Mesothelial cell of epicardium (in vitro differentiated cells): ENCODE results near the gene C12orf56. TPM values are rescaled to one million over a fixed set of nuclear protein-coding genes. Genes with fewer than 3 reads are reported as not detected.
"Not testable (repeated sequence)": the region's sequence is repeated elsewhere in the genome, so short reads cannot be mapped to it uniquely, and the experiment has no call there.

Source experiments
- DNase-seq, 2 experiments: peaks; one replicate each; pipeline ENCODE4 v3.0.0; 2021; ENCODE audit warnings: low spot score in 2 of 2; ENCODE audit not compliant: unreplicated experiment in 2 of 2
- H3K27ac Mint-ChIP-seq: 2 replicates; pipeline ENCODE4 v1.8.0; 2021; ENCODE audit warnings: mixed read lengths
- H3K27me3 Mint-ChIP-seq: 2 replicates; pipeline ENCODE4 v1.8.0; 2021; ENCODE audit warnings: low read depth, mixed read lengths
- H3K36me3 Mint-ChIP-seq: 2 replicates; pipeline ENCODE4 v1.8.0; 2021; ENCODE audit warnings: mixed read lengths
- H3K4me1 Mint-ChIP-seq: 2 replicates; pipeline ENCODE4 v1.8.0; 2021; ENCODE audit warnings: mixed read lengths
- H3K4me3 Mint-ChIP-seq: 2 replicates; pipeline ENCODE4 v1.8.0; 2021; ENCODE audit warnings: mild to moderate bottlenecking, moderate library complexity, mixed read lengths
- H3K9me3 Mint-ChIP-seq: 2 replicates; pipeline ENCODE4 v1.8.0; 2021; ENCODE audit warnings: mixed read lengths
- CTCF ChIP-seq: fragments of 200-600 bp; sonication (generic); IDR thresholded peaks from one replicate; pipeline ENCODE4 v1.5.0; 2021; ENCODE audit warnings: antibody characterized with exemption; ENCODE audit not compliant: unreplicated experiment
- total RNA-seq: library from RNA; stranded (reverse); gene quantifications from 3 replicates; pipeline ENCODE4 v1.2.1, GENCODE V29; 2021

C12orf56 gene
- total RNA-seq, 1 donor from 2014 or later, result 0.45 TPM

GRCh38 chr12:64325055-64325454 lies 65.5 kb downstream of the C12orf56 start:
- H3K4me3 Mint-ChIP-seq, result no peak overlapping the region
- DNase-seq, result no peak
- no peaks in the 10 kb centered on the region for H3K36me3 Mint-ChIP-seq
- H3K4me1 Mint-ChIP-seq, result peaks cover 3% of the 10 kb centered on the region
- H3K27ac Mint-ChIP-seq, result no peak overlapping the region
- no peak for TF ChIP-seq CTCF
- H3K27me3 Mint-ChIP-seq, result no peaks in the 10 kb centered on the region
- H3K9me3 Mint-ChIP-seq, result peaks cover 6% of the 10 kb centered on the region

GRCh38 chr12:64323476-64324225 lies 66.9 kb downstream of the C12orf56 start:
- no peak overlapping the region for H3K27ac Mint-ChIP-seq
- H3K4me1 Mint-ChIP-seq, result peaks cover 5% of the 10 kb centered on the region
- TF ChIP-seq CTCF, result no peak
- H3K27me3 Mint-ChIP-seq, result no peaks in the 10 kb centered on the region
- peaks cover 5% of the 10 kb centered on the region for H3K9me3 Mint-ChIP-seq
- H3K4me3 Mint-ChIP-seq, result no peak overlapping the region
- no peaks in the 10 kb centered on the region for H3K36me3 Mint-ChIP-seq
- DNase-seq, result no peak

- no peak for DNase-seq
- Mint-ChIP-seq H3K4me1 (peaks cover 7% of the 10 kb centered on the region), H3K9me3 (peaks cover 5% of the 10 kb centered on the region), H3K27me3 (no peaks in the 10 kb centered on the region), H3K27ac (no peak overlapping the region), H3K36me3 (no peaks in the 10 kb centered on the region), H3K4me3 (no peak overlapping the region)
- no peak for TF ChIP-seq CTCF
Observed at GRCh38 chr12:64323006-64323405, 67.6 kb downstream of the C12orf56 start.

- Mint-ChIP-seq H3K36me3 (no peaks in the 10 kb centered on the region), H3K27ac (no peak overlapping the region), H3K4me1 (peaks cover 7% of the 10 kb centered on the region), H3K27me3 (no peaks in the 10 kb centered on the region), H3K9me3 (peaks cover 5% of the 10 kb centered on the region), H3K4me3 (no peak overlapping the region)
- TF ChIP-seq CTCF, result no peak
- DNase-seq, result no peak
Observed at GRCh38 chr12:64320611-64321010, 69.9 kb downstream of the C12orf56 start.

- not testable (repeated sequence) for DNase-seq, H3K27me3 Mint-ChIP-seq, H3K4me1 Mint-ChIP-seq, H3K4me3 Mint-ChIP-seq, H3K27ac Mint-ChIP-seq, H3K9me3 Mint-ChIP-seq, H3K36me3 Mint-ChIP-seq
Observed at GRCh38 chr12:64319540-64320225, 70.9 kb downstream of the C12orf56 start.

GRCh38 chr12:64318605-64319004 lies 72.0 kb downstream of the C12orf56 start:
- no peak for TF ChIP-seq CTCF
- Mint-ChIP-seq H3K4me3 (no peak overlapping the region), H3K36me3 (no peaks in the 10 kb centered on the region), H3K27ac (peak overlapping the region; percentile 4), H3K9me3 (peaks cover 5% of the 10 kb centered on the region), H3K4me1 (peaks cover 5% of the 10 kb centered on the region), H3K27me3 (no peaks in the 10 kb centered on the region)
- no peak for DNase-seq
